Measurements from ENCODE around the gene HNRNPUL1. TPM values are rescaled to one million over a fixed set of nuclear protein-coding genes. Genes with fewer than 3 reads are reported as not detected.

Gene HNRNPUL1
- total and polyA plus RNA-seq, 9 of the 15 experiments (the other 6 are each of a cell fraction or from before 2014, with no cell fraction given), result 7.3 to 211 (median 85.0) TPM

DNA sequence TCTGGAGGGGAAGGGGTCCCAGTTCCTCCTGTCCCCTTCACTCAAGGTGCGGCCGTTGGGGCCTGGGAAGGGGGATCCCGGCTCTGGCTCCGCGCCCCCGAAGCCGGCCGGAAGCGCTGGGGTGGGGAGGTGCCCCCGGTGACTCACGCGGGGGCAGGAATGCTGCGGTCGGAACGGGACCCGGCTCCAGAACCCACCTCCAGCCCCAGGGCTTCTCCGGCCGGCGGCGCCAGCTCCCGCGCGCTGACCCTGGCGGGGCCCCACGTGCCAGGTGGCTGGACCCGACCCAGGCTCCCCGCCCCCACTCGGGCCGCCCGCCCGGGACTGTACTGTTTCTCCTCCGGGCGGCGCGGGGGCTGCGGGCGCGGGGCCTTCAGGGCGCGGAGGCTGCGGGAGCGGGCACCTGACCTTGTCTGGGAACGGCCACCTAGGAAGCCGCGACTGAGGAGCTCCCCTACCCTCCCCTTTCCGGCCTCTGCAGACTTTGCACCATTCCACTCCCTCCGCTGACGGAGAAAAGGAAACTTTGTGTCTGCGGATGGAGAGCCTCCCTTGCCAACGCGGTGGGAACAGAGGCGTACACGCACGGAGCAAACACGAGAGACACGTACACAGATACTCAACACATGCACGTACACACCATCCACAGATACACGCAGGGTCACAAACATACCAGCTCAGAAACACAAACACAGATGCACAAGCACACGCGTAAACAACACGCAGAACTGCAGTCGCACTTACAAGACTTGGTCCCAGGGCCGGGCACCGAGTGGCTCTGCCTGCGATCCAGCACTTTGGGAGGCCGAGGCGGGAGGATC is 37.9 kb upstream of the HNRNPUL1 start (continued):
- TF ChIP-seq CBFB (CRISPR knock-in tag; IDR thresholded peaks at IDR 0.05), result peak; percentile 87; the same call in 1 of the 2 replicates
- TF ChIP-seq ESRRB (CRISPR knock-in tag; IDR thresholded peaks at IDR 0.05; ENCODE audit: borderline replicate concordance), result no peak
- peak; percentile 96 for TF ChIP-seq ZBTB7A (IDR thresholded peaks at IDR 0.05; ENCODE audit: borderline replicate concordance, control insufficient read depth, low read depth, low read length)
- TF ChIP-seq, protein P1, sequence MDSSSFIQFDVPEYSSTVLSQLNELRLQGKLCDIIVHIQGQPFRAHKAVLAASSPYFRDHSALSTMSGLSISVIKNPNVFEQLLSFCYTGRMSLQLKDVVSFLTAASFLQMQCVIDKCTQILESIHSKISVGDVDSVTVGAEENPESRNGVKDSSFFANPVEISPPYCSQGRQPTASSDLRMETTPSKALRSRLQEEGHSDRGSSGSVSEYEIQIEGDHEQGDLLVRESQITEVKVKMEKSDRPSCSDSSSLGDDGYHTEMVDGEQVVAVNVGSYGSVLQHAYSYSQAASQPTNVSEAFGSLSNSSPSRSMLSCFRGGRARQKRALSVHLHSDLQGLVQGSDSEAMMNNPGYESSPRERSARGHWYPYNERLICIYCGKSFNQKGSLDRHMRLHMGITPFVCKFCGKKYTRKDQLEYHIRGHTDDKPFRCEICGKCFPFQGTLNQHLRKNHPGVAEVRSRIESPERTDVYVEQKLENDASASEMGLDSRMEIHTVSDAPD (CRISPR knock-in tag; IDR thresholded peaks at IDR 0.05), result no peak
- TF ChIP-seq CBX2 (IDR thresholded peaks at IDR 0.05; ENCODE audit: insufficient read depth, low read length, poor library complexity, severe bottlenecking), result no peak
- peak; percentile 91 for TF ChIP-seq L3MBTL2 (IDR thresholded peaks at IDR 0.05)
- no peak; the same call in 1 of the 2 replicates for TF ChIP-seq CREM (IDR thresholded peaks at IDR 0.05; ENCODE audit: low read depth)
- TF ChIP-seq, protein P2, sequence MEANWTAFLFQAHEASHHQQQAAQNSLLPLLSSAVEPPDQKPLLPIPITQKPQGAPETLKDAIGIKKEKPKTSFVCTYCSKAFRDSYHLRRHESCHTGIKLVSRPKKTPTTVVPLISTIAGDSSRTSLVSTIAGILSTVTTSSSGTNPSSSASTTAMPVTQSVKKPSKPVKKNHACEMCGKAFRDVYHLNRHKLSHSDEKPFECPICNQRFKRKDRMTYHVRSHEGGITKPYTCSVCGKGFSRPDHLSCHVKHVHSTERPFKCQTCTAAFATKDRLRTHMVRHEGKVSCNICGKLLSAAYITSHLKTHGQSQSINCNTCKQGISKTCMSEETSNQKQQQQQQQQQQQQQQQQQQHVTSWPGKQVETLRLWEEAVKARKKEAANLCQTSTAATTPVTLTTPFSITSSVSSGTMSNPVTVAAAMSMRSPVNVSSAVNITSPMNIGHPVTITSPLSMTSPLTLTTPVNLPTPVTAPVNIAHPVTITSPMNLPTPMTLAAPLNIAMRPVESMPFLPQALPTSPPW (CRISPR knock-in tag; IDR thresholded peaks at IDR 0.05), result peak; percentile 89
- TF ChIP-seq PML (IDR thresholded peaks at IDR 0.05; ENCODE audit: low read length), result peak; percentile 19; the same call in 1 of the 2 replicates
- TF ChIP-seq MED1 (CRISPR knock-in tag; IDR thresholded peaks at IDR 0.05; ENCODE audit: borderline replicate concordance), result no peak
- TF ChIP-seq, protein P3, sequence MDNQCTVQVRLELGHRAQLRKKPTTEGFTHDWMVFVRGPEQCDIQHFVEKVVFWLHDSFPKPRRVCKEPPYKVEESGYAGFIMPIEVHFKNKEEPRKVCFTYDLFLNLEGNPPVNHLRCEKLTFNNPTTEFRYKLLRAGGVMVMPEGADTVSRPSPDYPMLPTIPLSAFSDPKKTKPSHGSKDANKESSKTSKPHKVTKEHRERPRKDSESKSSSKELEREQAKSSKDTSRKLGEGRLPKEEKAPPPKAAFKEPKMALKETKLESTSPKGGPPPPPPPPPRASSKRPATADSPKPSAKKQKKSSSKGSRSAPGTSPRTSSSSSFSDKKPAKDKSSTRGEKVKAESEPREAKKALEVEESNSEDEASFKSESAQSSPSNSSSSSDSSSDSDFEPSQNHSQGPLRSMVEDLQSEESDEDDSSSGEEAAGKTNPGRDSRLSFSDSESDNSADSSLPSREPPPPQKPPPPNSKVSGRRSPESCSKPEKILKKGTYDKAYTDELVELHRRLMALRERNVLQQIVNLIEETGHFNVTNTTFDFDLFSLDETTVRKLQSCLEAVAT (IDR thresholded peaks at IDR 0.05), result 0 out of 4 replicates have a peak, but pooled peaks of 1 of the 2 experiments have one; percentile 14
- TF ChIP-seq, protein P4, sequence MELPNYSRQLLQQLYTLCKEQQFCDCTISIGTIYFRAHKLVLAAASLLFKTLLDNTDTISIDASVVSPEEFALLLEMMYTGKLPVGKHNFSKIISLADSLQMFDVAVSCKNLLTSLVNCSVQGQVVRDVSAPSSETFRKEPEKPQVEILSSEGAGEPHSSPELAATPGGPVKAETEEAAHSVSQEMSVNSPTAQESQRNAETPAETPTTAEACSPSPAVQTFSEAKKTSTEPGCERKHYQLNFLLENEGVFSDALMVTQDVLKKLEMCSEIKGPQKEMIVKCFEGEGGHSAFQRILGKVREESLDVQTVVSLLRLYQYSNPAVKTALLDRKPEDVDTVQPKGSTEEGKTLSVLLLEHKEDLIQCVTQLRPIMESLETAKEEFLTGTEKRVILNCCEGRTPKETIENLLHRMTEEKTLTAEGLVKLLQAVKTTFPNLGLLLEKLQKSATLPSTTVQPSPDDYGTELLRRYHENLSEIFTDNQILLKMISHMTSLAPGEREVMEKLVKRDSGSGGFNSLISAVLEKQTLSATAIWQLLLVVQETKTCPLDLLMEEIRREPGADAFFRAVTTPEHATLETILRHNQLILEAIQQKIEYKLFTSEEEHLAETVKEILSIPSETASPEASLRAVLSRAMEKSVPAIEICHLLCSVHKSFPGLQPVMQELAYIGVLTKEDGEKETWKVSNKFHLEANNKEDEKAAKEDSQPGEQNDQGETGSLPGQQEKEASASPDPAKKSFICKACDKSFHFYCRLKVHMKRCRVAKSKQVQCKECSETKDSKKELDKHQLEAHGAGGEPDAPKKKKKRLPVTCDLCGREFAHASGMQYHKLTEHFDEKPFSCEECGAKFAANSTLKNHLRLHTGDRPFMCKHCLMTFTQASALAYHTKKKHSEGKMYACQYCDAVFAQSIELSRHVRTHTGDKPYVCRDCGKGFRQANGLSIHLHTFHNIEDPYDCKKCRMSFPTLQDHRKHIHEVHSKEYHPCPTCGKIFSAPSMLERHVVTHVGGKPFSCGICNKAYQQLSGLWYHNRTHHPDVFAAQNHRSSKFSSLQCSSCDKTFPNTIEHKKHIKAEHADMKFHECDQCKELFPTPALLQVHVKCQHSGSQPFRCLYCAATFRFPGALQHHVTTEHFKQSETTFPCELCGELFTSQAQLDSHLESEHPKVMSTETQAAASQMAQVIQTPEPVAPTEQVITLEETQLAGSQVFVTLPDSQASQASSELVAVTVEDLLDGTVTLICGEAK (IDR thresholded peaks at IDR 0.05), result peak; percentile 68
- TF ChIP-seq, protein P4 (CRISPR knock-in tag; IDR thresholded peaks at IDR 0.05), result no peak

All from K562 (cell line).